ENCODE data around the gene APOL4.
"Not testable (repeated sequence)": the region's sequence is repeated elsewhere in the genome, so short reads cannot be mapped to it uniquely, and the experiment has no call there.

The APOL4 gene

GRCh38 chr22:36201630-36202319, at the start of gene APOL4:
TSS of gene APOL4 (minus strand) at chr22:36201809. CDS start at chr22:36201734, 75 bp downstream.
- no peak for DNase-seq

GRCh38 chr22:36250292-36250960, 48.8 kb upstream of the APOL4 start:
- DNase-seq = not testable (repeated sequence)

DNA sequence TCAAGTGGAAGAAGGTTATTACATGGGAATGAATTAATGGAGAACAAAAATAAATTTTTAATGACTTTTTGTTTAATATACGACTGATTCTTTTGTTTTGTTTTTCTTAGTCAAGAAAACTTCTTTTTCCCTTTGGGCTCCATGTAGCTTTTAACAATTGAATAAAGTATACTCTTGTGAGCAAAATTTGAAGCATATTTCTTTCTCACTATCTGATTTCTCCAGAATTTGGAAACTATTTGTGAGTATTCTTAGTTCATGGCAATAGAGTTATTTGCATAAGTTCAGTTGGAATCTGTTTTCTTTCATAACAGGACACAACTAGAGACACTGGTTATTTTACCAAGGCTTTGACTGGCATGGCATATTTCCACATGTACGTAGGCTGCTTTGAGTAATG, 47.6 kb upstream of the APOL4 start:
- DNase-seq = no peak

DNA sequence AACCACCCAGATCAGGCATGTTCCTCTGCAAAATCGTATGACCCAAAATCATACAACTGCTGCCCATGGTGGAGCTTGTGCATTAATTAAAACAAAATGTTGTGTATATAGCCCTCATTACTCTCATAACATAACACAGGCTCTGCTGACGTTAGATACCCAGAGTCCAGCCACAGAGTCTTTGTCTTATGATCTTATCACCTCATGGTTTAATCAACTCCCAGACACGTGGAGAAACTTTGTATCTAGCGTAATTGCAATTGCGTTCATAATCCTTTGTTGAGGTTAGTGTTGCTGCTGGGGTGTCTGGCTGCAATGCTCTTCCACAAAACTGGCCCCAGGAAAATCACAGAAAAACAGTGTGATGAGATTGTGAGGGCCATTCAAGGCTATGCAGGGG, 46.3 kb upstream of the APOL4 start:
- no peak for DNase-seq

DNA sequence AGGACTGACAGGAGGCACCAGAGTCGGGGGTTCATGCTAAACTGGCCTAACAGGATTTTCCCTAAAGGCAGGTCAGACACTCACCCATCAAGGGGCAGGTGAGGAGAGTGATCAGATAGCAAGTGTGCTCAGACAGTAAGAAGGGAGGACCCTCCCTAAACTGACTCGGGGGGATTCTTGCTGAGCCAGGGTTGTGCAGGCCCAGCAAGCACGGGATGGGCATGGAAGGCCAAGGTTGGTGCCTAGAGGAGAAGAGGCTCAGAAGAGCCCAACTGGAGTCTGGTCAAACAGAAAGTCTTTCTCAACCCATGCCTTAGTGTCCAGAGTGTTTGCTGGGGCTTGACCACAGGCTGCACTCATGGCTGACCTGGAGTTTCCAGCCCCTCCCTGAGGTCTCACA, 45.1 kb upstream of the APOL4 start:
- no peak for DNase-seq

DNA sequence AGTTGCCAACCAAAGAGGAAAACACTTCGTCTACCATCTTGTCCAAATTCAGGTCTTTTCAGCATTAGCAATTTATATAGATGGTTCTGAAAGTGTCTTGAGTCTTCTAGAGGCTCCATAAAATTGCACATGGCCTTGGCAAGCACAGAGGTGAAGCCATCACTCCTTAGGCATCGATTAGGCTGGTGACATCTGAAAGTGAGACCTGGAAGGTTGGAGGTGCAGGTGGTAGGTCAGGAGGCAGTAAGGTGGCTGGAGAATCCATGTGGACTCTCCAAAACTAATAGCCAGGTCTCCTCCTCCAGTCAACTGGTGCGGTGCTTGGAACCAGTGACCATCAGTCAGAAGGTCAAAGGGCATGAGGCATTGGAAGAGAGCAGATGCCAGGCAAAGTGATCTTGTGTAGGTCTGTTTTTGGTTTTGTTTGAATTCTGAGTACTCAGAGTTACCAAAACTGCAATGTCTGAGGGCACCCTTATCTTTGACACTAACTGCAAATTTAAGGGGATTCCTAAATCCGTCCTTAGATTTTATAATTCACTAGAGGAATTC, 44.3 kb upstream of the APOL4 start:
- DNase-seq = no peak

DNA sequence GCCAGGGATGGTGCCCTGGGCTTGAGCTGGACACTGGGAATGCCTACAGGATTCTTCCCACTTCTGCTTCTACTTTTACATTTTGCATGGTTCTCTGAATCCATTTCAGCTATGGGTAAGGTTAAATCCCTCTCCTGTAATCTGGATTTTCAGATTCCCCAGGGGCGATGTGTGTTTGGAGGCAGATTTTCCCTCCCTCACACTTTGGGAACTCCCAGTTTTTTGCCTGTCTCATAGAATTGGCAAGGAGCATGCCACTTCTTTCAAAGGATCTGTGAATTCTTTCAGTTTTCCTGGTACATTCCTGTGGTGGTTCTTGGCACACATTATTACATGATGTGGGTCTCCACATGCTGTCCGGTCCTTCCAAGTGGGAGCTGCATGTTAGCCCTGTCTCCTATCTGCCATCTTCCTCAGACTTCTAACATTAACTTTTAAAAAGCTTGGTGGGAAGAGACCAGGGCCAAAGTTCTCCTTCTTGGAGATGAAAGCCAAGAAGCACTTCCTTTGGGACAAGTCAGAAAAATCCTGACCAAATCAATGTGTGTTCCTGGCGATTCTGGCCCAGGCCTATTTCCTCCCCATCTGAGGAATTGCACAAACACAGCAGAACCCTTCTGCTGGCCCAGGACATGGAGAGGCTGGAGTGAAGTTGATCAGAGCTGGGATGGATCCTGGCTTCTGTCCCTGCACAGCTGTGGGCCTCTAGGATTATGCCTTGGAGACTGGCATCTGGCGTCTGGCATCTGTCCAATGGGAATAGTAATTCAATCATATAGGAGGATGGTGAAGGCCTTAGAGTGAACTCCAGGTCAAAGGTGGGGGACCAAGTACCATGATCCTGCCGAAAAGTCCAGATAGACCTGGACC, 43.1 kb upstream of the APOL4 start:
- DNase-seq = no peak

DNA sequence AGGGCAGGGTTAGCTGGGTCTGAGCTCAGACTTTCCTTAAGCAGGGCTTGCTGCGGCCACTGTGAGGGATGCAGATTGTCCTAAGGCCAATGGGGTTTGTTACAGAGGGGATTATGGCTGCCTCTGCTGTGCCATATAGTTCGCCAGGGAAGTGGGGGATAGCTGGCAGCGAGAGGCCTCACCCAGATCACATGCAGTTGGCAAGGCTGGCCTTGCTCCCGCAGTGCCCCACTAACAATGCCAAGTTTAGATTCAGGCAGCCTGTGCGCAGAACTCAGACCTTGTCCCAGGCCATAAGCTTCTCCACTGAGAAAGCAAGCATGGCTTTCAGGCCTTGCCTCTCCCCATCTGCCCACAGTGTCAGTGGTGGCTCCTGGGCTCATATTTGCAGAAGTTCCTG, 42.4 kb upstream of the APOL4 start:
- no peak for DNase-seq

- peak; percentile 74 for DNase-seq
Measured at GRCh38 chr22:36239401-36240171, 38.0 kb upstream of the APOL4 start, which contains the start of gene APOL2. TSS of gene APOL2 (minus strand) at chr22:36239527. CDS start at chr22:36233162, 6,365 bp downstream.

DNA sequence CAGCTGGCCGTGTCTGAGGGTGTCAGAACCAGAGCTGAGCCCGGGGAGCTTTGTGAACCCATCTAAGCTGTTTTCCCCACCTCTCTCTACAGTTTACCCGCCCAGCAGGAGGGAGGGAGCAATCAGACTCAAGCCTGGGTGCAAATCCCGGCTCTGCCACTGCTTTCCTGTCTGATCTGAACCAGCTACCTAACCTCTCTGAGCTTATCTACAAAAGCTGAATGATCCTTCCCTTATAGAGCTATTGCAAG, 37.5 kb upstream of the APOL4 start:
- DNase-seq = no peak

GRCh38 chr22:36238373-36239149, 37.0 kb upstream of the APOL4 start:
- DNase-seq = no peak

DNA sequence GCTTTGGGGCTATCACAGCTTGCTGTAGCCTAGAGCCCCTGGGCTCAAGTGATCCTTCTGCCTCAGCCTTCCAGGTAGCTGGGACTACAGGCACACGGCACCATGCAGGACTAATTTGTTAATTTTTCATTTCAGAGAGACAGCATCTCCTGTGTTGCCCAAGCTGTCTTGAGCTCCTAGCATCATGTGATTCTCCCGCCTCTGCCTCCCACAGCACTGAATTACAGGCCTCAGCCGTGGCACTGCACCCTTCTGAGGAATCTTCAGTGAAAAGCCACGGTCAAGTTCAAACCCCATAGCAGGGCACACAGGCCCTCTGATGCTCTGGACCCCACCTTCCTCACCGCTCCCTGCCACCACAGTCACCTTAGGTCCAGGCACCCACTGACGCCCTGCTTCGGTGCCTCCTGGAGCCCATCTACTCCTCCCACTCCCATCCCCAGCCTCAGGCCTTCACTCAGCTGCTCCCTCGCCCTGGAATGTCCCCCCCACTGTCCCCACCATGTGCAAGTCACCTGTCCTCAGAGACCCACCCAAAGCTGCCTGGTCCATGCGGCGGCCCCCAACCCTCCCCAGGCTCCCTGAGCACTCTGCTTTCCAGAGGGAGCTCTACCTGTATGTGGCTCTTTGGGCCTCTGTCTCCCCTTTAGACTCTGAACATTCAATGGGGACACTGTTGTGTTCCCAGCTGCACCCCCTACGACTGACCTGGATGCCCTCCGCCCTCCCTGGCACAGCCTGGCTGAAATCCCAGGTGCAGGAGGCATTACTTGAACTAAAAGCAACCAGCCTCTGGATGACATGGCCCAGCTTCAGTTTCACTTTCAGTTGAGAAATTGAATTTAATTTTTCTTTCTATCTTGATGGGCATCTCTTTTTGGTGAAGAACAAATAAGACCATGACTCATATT, 36.1 kb upstream of the APOL4 start:
- no peak for DNase-seq

DNA sequence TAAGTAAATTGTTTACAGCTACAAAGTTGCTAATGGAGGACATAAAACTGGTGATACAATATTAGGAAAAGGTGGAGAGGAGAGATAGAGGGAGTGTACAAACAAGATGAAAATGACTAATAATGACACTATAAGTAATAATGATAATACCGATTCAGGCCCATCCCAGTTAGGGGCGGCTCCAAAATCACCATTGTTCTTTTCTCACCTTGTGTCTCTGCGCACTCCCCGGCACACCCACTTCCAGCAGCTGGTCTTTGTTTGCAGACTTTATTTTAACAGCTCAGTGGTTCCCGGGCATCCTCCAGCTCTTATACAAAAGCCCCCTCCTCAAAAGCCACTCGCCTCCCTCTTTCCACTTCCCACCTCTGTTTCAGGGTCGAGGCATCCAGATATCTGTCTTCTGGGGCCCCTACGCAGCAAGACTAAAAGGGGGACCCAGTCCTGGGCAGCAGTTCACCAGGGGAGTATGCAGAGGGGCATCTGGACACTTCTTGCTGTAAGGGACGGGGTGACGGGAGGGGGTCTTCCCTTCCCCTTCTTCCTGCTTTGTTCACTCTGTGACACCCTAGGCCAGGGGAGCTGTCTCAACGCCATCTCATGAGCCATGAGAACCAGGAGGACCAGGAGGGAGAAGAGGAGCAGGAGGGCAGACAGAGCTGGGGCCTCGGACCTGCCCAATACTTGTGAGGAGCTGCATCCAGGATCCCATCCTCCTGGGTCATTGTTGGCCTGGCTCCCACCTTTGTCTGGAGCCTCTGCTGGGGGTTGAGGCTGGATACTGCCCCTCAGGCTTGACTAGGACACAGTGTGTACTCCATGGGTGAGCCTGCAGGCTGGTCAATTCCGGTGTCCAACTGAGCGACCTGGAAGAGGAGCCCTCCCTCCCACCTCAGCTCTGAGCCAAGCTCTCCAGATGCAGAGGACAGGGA, 35.0 kb upstream of the APOL4 start:
- no peak for DNase-seq

DNA sequence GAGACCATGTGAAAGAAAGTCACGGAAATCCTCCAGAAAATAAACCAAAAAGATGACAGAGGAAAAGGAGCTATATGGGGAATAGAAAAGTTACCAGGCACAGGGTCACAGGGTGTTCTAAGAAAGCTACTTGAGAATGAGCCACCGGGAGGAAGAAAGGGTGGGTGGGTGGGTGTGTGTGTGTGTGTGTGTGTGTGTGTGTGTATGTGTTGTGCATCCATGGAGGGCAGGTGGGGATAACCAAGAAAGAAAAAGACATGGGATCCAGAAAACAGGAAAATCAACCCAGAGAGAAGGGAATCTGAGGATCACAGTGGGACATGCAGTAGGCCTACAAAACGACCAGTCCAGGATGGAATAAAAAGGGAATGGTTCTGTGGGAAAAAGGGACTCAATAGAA, 34.0 kb upstream of the APOL4 start:
- DNase-seq = no peak

DNA sequence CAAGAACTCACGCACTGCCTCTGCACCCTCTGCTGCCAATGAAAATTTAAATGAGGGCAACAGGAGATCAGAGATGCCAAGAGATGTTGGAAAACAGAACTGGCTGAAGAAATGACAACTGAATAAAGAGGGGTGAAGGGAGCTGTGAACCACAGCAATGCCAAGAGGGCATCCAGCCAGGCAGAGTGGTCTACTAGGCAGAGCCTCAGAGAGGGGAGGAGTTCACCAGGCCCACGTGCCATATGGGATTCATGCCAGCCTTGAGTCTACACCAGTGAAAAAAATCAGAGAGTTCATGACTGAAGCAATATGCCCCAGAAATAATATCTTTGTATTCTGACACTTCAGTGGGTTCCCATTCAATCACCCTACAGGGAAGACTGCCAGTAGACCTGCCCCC, 33.3 kb upstream of the APOL4 start:
- DNase-seq = no peak

DNA sequence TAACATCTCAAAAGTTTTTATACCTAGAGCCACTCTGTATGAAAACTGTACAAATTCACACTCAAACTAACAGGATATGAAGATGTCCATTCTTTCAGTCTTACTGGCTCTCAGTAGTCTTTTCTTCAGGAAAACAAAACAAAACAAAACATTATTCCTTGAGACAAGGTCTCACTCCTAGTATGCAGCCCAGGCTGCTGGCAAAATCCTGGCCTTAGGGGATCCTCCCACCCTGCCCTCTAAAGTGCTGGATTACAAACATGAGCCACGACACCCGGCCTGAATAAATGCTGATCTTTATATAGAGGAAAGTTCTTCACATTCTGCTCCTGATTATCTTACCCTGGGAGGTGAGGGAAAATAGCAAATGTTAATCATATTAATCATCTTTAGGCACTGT, 32.6 kb upstream of the APOL4 start:
- DNase-seq = no peak

- DNase-seq = no peak
Measured at GRCh38 chr22:36233796-36234195, 32.2 kb upstream of the APOL4 start.

DNA sequence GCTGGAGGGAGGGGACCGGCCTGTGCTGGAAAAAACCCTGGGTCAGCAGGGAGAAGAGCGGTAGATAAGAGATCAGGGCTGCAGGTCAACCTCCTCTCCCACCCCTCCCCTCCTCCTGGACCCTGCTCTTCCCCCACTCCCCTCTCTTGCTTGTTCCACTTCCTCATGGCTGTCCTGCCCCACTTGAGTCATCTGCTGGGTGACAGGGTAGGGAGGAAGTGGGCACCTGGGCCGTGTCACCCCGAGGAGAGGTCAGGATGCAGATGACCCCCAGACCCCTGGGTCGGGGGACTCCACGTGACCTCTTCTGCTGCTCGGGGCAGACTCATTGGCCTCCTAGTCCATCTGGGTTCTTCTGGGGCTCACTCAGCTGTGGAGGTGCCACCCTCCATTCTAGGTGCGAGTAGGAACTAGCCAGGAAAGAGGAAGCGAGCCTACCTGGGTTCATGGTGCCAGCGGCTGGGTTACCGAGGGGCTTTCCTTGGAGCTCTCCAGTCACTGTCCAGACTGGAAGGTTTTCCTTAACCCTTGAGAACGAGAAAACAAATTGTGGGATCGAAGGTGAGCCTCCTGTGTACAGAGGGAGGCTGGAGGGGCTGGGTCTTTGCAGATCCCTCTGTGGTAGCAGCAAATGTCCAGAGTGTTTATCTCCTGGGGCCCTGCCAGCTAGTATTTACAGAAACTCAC, 31.2 kb upstream of the APOL4 start:
- no peak for DNase-seq

GRCh38 chr22:36231051-36231450, 29.4 kb upstream of the APOL4 start:
- not testable (repeated sequence) for DNase-seq
